Measurements from ENCODE around the gene TMC4. TPM values are rescaled to one million over a fixed set of nuclear protein-coding genes. Genes with fewer than 3 reads are reported as not detected.

TMC4 gene
- total RNA-seq, 4 donors from 2014 or later: 42.6 to 91.7 (median 68.5) TPM

DNA sequence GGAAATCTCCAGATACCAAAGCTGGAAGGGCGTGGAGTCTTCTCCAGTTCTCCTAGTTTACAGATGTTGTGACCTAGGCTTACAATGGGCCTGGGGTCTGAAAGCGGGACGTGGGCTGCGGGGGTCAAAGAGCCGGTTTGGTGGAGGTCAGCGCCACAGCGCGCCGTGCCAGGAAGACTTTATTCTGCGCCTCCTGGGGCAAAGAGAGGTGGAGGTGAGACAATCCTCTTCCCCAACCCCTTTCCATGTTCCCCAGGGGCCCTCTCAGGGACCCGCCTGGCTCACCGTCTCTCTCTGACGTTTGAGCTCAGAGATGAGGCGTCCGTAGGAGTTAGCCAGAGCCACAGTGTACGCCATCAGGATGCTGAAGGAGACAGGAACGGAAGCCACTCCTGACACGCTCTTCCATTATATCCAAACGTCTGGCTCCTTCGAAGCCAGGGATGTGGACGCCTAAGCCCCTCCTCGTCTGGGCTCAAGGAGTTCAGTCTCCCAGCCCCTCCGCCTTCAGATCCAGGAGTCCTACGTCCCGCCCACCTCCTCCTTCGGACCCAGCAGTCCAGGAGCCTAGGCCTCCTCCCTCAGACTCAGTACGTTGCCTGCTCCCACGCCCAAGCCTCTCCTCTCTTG is 12.7 kb downstream of the TMC4 start:
- H3K27me3 ChIP-seq: no peaks in the 10 kb centered on the region
- peak overlapping the region; percentile 55 to 75 (median 73) for H3K27ac ChIP-seq
- intact Hi-C loops (cut with DNase I): no loop called here
- peak; percentile 15 to 36 for DNase-seq
- H3K4me3 ChIP-seq (replicated peaks in 1 of 3): peak overlapping the region in 2 of 3 donors; percentile 16 to 37
- H3K4me1 ChIP-seq: peaks cover 26 to 45% of the 10 kb centered on the region in 2 donors
- TF ChIP-seq, protein P1, sequence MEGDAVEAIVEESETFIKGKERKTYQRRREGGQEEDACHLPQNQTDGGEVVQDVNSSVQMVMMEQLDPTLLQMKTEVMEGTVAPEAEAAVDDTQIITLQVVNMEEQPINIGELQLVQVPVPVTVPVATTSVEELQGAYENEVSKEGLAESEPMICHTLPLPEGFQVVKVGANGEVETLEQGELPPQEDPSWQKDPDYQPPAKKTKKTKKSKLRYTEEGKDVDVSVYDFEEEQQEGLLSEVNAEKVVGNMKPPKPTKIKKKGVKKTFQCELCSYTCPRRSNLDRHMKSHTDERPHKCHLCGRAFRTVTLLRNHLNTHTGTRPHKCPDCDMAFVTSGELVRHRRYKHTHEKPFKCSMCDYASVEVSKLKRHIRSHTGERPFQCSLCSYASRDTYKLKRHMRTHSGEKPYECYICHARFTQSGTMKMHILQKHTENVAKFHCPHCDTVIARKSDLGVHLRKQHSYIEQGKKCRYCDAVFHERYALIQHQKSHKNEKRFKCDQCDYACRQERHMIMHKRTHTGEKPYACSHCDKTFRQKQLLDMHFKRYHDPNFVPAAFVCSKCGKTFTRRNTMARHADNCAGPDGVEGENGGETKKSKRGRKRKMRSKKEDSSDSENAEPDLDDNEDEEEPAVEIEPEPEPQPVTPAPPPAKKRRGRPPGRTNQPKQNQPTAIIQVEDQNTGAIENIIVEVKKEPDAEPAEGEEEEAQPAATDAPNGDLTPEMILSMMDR (IDR thresholded peaks at IDR 0.05): peak in 1 of 6 experiments; percentile 10
- peak in 1 of 2 donors; percentile 1 for TF ChIP-seq POLR2A (IDR thresholded peaks at IDR 0.05)
- 2 to 3% methylated on average over 26 of the region's 28 CpGs for WGBS, 2 donors
- no peaks in the 10 kb centered on the region for H3K9me3 ChIP-seq
- peaks cover 24 to 26% of the 10 kb centered on the region in 2 donors for H3K36me3 ChIP-seq

DNA sequence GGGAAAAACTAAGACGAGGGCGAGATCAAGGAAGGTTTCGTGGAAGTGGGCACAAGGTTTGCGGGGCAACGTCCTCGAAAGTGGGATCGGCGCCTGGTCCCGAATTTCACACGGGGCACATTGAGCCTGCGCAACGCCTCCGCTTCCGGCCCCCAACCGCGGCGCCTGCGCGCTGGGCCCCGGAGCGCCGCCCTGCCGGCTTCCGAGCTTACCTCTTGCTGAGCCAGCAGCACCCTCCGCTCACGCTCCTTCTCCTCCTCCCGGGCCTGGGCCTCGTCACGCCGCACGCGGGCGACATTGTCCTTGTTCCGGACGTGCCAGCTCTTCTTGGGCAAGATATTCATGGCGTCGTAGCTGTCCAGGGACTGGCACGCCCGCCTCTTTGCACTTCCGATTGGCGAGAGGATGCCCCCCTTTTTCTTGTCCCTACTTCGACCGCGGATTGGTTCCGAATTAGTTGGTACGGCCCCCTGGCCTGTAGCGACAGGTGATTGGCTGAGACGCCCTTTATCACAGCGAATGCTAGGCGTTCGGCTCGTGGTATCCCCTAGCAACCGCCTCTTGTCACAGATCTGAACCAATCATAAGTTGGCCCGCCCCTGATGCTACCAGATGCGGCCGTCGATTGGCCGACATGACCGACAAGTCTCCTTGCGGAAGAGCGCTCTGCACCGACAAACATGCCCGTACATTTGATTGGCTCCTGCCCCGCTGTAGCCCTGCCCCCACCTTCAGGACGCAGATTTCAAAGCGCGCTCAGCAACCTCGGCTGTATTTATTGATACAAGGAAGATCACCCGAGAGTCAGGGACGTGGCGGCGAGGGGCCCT is 13.4 kb downstream of the TMC4 start, which contains the start of gene LENG1:
TSS of gene LENG1 (minus strand) at position 370 of the 830 bp plus-strand sequence. CDS start at position 344, 26 bp downstream.
- peak within 1 kb of the TSS; percentile 93 to 99 (median 97) for H3K27ac ChIP-seq
- peak; percentile 100 for DNase-seq
- intact Hi-C loops (cut with DNase I): no loop called here
- H3K4me3 ChIP-seq (replicated peaks in 1 of 3): peak within 1 kb of the TSS; percentile 43 to 78 (median 47)
- no peaks in the 10 kb centered on the region for H3K27me3 ChIP-seq
- no peaks in the 10 kb centered on the region for H3K9me3 ChIP-seq
- WGBS, 2 donors: 1% methylated on average over 42 to 55 of the region's 72 CpGs
- peaks cover 32 to 33% of the 10 kb centered on the region in 2 donors for H3K36me3 ChIP-seq
- peak in 1 of 2 donors; percentile 67 for TF ChIP-seq POLR2A (IDR thresholded peaks at IDR 0.05)
- TF ChIP-seq, protein P1 (IDR thresholded peaks at IDR 0.05): peak in 3 of 6 experiments; percentile 26 to 47 (median 40)
- H3K4me1 ChIP-seq: peaks cover 26 to 43% of the 10 kb centered on the region in 2 donors

DNA sequence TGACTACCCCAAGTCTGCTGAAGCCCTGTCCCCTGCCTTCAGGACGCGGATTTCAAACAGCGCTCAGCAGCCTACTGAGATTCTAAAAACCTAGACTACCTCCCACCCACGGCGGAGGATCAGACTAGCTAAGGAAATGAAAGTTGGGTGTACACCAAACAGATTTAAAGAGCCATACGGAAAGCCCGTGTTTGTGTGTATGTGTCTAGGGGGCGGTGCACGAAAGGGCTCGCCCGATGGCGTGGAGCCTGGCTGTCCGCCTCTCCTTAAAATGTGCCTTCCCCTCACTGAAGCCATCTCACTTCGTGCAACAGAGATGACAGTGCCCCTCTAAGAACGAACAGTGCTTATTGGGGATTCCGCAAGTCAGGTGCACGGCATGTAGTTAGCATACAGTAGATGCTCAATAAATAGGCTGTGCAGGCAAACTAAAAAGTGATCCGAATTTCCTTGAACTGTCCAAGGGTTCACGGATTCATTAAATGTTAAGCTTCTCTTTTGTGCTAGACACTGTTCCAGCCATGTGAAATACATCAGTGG is 14.1 kb downstream of the TMC4 start:
- Histone ChIP-seq H3K27me3 (no peaks in the 10 kb centered on the region), H3K4me3 (replicated peaks in 1 of 3) (peak overlapping the region; percentile 43 to 78 (median 47)), H3K9me3 (no peaks in the 10 kb centered on the region), H3K27ac (peak overlapping the region; percentile 93 to 99 (median 97)), H3K4me1 (peaks cover 26 to 39% of the 10 kb centered on the region in 2 donors), H3K36me3 (peaks cover 38 to 40% of the 10 kb centered on the region in 2 donors)
- TF ChIP-seq, protein P1 (IDR thresholded peaks at IDR 0.05): no peak
- no peak for TF ChIP-seq POLR2A (IDR thresholded peaks at IDR 0.05)
- DNase-seq: no peak
- intact Hi-C loops (cut with DNase I): no loop called here
- 13 to 14% methylated on average over 14 to 19 of the region's 19 CpGs for WGBS, 2 donors

DNA sequence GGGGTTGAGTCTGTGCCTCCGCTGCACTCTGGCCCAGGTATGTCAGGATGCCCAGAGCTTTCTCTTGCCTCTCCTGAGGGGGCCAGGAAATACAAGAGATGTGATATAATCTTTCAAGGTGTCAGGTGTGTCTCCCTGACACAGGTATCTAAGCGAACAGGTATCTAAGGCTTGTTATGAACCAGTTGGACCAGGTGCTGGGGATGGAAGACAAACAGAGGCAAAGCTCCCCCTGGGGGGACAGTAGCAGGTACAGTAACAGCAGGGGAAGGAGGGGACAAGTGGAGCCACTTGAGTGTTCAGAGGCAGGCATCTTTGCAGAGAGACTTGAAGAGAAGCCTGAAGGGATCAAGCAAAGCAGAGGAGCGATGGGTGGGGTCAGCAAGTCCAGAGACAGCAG is 16.0 kb downstream of the TMC4 start:
- H3K9me3 ChIP-seq: no peaks in the 10 kb centered on the region
- no peaks in the 10 kb centered on the region for H3K27me3 ChIP-seq
- no peak overlapping the region for H3K27ac ChIP-seq
- no peak for DNase-seq
- intact Hi-C loops (cut with DNase I): no loop called here
- TF ChIP-seq POLR2A (IDR thresholded peaks at IDR 0.05): no peak
- TF ChIP-seq, protein P1 (IDR thresholded peaks at IDR 0.05): no peak
- 86 to 90% methylated on average over 3 of the region's 3 CpGs for WGBS, 2 donors
- no peak overlapping the region for H3K4me3 ChIP-seq (replicated peaks in 1 of 3)
- H3K4me1 ChIP-seq: peaks cover 26 to 29% of the 10 kb centered on the region in 2 donors
- H3K36me3 ChIP-seq: peaks cover 58 to 60% of the 10 kb centered on the region in 2 donors

Data from thyroid gland (tissue), 4 donors.